Liver (tissue), 9 donors: ENCODE data around the gene PCDH12. TPM values are rescaled to one million over a fixed set of nuclear protein-coding genes. Genes with fewer than 3 reads are reported as not detected.

Experiments used
- DNase-seq: peaks from one replicate; pipeline ENCODE4 v3.0.0-alpha.2; 2017; ENCODE audit warnings: low spot score
- H3K27ac ChIP-seq, 2 donors: one replicate each; pipeline ENCODE4 v1.7.0; 2013; ENCODE audit warnings: inconsistent platforms in 2 of 2, low read length in 2 of 2, control low read depth in 1 of 2, low read depth in 1 of 2, mild to moderate bottlenecking in 1 of 2
- H3K27me3 ChIP-seq, 4 donors: one replicate each; pipeline versions ENCODE4 v1.6.1 to v1.7.0; 2013; ENCODE audit warnings: low read length in 3 of 4, inconsistent platforms in 1 of 4, mild to moderate bottlenecking in 1 of 4, moderate library complexity in 1 of 4; ENCODE audit not compliant: control insufficient read depth in 4 of 4, insufficient read depth in 4 of 4
- H3K36me3 ChIP-seq, 4 donors: one replicate each; pipeline versions ENCODE4 v1.6.1 to v1.7.0; 2013; ENCODE audit warnings: low read length in 3 of 4, mild to moderate bottlenecking in 3 of 4, low read depth in 1 of 4, moderate library complexity in 1 of 4; ENCODE audit not compliant: control insufficient read depth in 4 of 4, insufficient read depth in 3 of 4
- H3K4me1 ChIP-seq, 4 donors: one replicate each; pipeline versions ENCODE4 v1.6.1 to v1.7.0; 2013; ENCODE audit warnings: low read length in 3 of 4, mild to moderate bottlenecking in 3 of 4, moderate library complexity in 1 of 4; ENCODE audit not compliant: control insufficient read depth in 4 of 4, insufficient read depth in 4 of 4
- H3K4me3 ChIP-seq, 3 donors: one replicate each; pipeline versions ENCODE4 v1.6.1 to v1.7.0; 2013; ENCODE audit warnings: low read length in 3 of 3, control low read depth in 1 of 3, low read depth in 1 of 3, mild to moderate bottlenecking in 1 of 3
- H3K9ac ChIP-seq, 2 donors: one replicate each; pipeline ENCODE4 v1.7.0; 2013; ENCODE audit warnings: low read length in 2 of 2, mild to moderate bottlenecking in 2 of 2, moderate library complexity in 2 of 2, control low read depth in 1 of 2, low read depth in 1 of 2
- H3K9me3 ChIP-seq, 4 donors: one replicate each; pipeline versions ENCODE4 v1.6.1 to v1.7.0; 2013; ENCODE audit warnings: low read length in 3 of 4; ENCODE audit not compliant: control insufficient read depth in 4 of 4
- EGR1 ChIP-seq, 2 donors: IDR thresholded peaks; 2 replicates each; pipeline ENCODE4 v1.6.1; 2016 to 2018; ENCODE audit warnings: antibody characterized with exemption in 2 of 2, low read depth in 2 of 2
- FOXA1 ChIP-seq: IDR thresholded peaks from 2 replicates; pipeline ENCODE4 v1.6.1; 2016; ENCODE audit warnings: antibody characterized with exemption
- FOXA2 ChIP-seq: IDR thresholded peaks from 2 replicates; pipeline ENCODE4 v1.6.1; 2016; ENCODE audit warnings: antibody characterized with exemption
- GABPA ChIP-seq, 2 donors: IDR thresholded peaks in 1 of 2; conservative IDR thresholded peaks in 1 of 2; 2 replicates each; pipeline ENCODE4 v1.6.1; 2016; ENCODE audit warnings: antibody characterized with exemption in 2 of 2, mild to moderate bottlenecking in 1 of 2, moderate library complexity in 1 of 2
- HNF4A ChIP-seq, 2 donors: conservative IDR thresholded peaks; 2 replicates each; pipeline ENCODE4 v1.6.1; 2016; ENCODE audit warnings: antibody characterized with exemption in 2 of 2, mild to moderate bottlenecking in 2 of 2
- HNF4G ChIP-seq: IDR thresholded peaks from 2 replicates; pipeline ENCODE4 v1.6.1; 2016; ENCODE audit warnings: antibody characterized with exemption
- JUND ChIP-seq, 2 donors: IDR thresholded peaks; 2 replicates each; pipeline ENCODE4 v1.6.1; 2016; ENCODE audit warnings: antibody characterized with exemption in 2 of 2
- SP1 ChIP-seq: IDR thresholded peaks from 2 replicates; pipeline ENCODE4 v1.6.1; 2018; ENCODE audit warnings: antibody characterized with exemption, mild to moderate bottlenecking
- TAF1 ChIP-seq: conservative IDR thresholded peaks from 2 replicates; pipeline ENCODE4 v1.6.1; 2016; ENCODE audit warnings: antibody characterized with exemption, mild to moderate bottlenecking
- YY1 ChIP-seq: IDR thresholded peaks from 2 replicates; pipeline ENCODE4 v1.6.1; 2016; ENCODE audit warnings: antibody characterized with exemption, mild to moderate bottlenecking
- WGBS: extraction: QIAGEN DNeasy Blood & Tissue Kit; methylation state at CpG from one replicate; pipeline ENCODE4 v1.1.7; 2013; 5-methylcytosine and 5-hydroxymethylcytosine counted together
- polyA plus RNA-seq, 2 donors: library from polyadenylated mRNA; stranded (reverse) in 1 of 2; unstranded in 1 of 2; fragments of 200-250 nt in 1 of 2; fragments of >200 nt in 1 of 2; fragmentation: Nextera tagmentation in 1 of 2; extraction: Ambion mirVana in 1 of 2; gene quantifications; one replicate each; pipeline versions ENCODE4 v1.2.1 to v1.2.3, GENCODE V29; 2013 to 2015
- total RNA-seq, 2 donors: library from RNA; depleted of rRNA; stranded (reverse); fragments of >200 nt; gene quantifications; one replicate each; pipeline ENCODE4 v1.2.3, GENCODE V29; 2014
- TF ChIP-seq, protein P1 (sequence below): IDR thresholded peaks from 2 replicates; pipeline ENCODE4 v1.6.1; 2016; ENCODE audit warnings: antibody characterized with exemption
- TF ChIP-seq, protein P2 (sequence below): IDR thresholded peaks from 2 replicates; pipeline ENCODE4 v1.6.1; 2016; ENCODE audit warnings: antibody characterized with exemption, mild to moderate bottlenecking
- TF ChIP-seq, protein P3 (sequence below): IDR thresholded peaks from 2 replicates; pipeline ENCODE4 v1.6.1; 2016; ENCODE audit warnings: antibody characterized with exemption
- TF ChIP-seq, protein P4 (sequence below): fragments of 150-350 bp; IDR thresholded peaks from 2 replicates; pipeline ENCODE4 v1.5.1; 2017; ENCODE audit warnings: improper control_type of control experiment, low read depth, low read length; ENCODE audit not compliant: missing input control
- donor health status: healthy.
- donor health status: healthy.
- donor health status: healthy.
- donor health status: healthy.
- donor health status: healthy.

PCDH12 gene
- total and polyA plus RNA-seq, 4 donors, result 0.74 to 4.9 (median 3.8) TPM

DNA sequence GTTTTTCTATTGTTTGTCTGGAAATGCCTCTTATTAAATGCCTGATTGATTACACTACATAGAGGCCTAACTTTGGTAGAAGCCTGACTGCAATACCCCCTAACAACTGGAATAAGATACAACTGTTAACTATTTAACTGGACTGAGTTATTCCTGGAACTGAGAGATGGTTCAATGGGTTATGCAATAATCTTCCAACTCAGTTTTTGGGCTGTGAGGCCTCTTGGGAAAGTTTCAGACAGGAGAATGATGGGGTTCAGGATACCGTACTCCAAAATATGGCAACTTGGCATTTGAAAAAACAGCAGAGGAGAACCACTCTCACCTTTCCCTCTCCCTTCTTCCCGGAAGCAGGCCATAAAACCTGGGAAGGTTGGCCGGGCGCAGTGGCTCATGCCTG is 60.6 kb downstream of the PCDH12 start:
- no peaks in the 10 kb centered on the region for H3K36me3 ChIP-seq
- no peak overlapping the region for H3K9ac ChIP-seq
- no peak overlapping the region for H3K27ac ChIP-seq
- H3K4me1 ChIP-seq, result no peaks in the 10 kb centered on the region
- H3K27me3 ChIP-seq, result no peaks in the 10 kb centered on the region
- H3K9me3 ChIP-seq, result no peaks in the 10 kb centered on the region
- no peak for DNase-seq
- TF ChIP-seq EGR1 (IDR thresholded peaks at IDR 0.05; ENCODE audit: low read depth in 2 of 2) (no peak), FOXA1 (no peak), JUND (IDR thresholded peaks at IDR 0.05) (no peak), TAF1 (no peak), SP1 (no peak), YY1 (no peak), HNF4A (conservative IDR thresholded peaks at IDR 0.05) (no peak), FOXA2 (no peak), HNF4G (no peak), GABPA (IDR thresholded peaks at IDR 0.05 in 1 of 2, conservative IDR thresholded peaks at IDR 0.05 in 1 of 2) (no peak)
- TF ChIP-seq, protein P1, sequence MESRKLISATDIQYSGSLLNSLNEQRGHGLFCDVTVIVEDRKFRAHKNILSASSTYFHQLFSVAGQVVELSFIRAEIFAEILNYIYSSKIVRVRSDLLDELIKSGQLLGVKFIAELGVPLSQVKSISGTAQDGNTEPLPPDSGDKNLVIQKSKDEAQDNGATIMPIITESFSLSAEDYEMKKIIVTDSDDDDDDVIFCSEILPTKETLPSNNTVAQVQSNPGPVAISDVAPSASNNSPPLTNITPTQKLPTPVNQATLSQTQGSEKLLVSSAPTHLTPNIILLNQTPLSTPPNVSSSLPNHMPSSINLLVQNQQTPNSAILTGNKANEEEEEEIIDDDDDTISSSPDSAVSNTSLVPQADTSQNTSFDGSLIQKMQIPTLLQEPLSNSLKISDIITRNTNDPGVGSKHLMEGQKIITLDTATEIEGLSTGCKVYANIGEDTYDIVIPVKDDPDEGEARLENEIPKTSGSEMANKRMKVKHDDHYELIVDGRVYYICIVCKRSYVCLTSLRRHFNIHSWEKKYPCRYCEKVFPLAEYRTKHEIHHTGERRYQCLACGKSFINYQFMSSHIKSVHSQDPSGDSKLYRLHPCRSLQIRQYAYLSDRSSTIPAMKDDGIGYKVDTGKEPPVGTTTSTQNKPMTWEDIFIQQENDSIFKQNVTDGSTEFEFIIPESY, result no peak
- TF ChIP-seq, protein P2, sequence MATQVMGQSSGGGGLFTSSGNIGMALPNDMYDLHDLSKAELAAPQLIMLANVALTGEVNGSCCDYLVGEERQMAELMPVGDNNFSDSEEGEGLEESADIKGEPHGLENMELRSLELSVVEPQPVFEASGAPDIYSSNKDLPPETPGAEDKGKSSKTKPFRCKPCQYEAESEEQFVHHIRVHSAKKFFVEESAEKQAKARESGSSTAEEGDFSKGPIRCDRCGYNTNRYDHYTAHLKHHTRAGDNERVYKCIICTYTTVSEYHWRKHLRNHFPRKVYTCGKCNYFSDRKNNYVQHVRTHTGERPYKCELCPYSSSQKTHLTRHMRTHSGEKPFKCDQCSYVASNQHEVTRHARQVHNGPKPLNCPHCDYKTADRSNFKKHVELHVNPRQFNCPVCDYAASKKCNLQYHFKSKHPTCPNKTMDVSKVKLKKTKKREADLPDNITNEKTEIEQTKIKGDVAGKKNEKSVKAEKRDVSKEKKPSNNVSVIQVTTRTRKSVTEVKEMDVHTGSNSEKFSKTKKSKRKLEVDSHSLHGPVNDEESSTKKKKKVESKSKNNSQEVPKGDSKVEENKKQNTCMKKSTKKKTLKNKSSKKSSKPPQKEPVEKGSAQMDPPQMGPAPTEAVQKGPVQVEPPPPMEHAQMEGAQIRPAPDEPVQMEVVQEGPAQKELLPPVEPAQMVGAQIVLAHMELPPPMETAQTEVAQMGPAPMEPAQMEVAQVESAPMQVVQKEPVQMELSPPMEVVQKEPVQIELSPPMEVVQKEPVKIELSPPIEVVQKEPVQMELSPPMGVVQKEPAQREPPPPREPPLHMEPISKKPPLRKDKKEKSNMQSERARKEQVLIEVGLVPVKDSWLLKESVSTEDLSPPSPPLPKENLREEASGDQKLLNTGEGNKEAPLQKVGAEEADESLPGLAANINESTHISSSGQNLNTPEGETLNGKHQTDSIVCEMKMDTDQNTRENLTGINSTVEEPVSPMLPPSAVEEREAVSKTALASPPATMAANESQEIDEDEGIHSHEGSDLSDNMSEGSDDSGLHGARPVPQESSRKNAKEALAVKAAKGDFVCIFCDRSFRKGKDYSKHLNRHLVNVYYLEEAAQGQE, result no peak
- TF ChIP-seq, protein P3, sequence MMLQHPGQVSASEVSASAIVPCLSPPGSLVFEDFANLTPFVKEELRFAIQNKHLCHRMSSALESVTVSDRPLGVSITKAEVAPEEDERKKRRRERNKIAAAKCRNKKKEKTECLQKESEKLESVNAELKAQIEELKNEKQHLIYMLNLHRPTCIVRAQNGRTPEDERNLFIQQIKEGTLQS, result no peak
- TF ChIP-seq, protein P4, sequence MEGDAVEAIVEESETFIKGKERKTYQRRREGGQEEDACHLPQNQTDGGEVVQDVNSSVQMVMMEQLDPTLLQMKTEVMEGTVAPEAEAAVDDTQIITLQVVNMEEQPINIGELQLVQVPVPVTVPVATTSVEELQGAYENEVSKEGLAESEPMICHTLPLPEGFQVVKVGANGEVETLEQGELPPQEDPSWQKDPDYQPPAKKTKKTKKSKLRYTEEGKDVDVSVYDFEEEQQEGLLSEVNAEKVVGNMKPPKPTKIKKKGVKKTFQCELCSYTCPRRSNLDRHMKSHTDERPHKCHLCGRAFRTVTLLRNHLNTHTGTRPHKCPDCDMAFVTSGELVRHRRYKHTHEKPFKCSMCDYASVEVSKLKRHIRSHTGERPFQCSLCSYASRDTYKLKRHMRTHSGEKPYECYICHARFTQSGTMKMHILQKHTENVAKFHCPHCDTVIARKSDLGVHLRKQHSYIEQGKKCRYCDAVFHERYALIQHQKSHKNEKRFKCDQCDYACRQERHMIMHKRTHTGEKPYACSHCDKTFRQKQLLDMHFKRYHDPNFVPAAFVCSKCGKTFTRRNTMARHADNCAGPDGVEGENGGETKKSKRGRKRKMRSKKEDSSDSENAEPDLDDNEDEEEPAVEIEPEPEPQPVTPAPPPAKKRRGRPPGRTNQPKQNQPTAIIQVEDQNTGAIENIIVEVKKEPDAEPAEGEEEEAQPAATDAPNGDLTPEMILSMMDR, result no peak
- 93% methylated on average over 4 of the region's 4 CpGs for WGBS
- H3K4me3 ChIP-seq, result no peak overlapping the region

Other genes with a start within 250 kb of the PCDH12 start
- gene PCDH1, start 79.8 kb downstream of the PCDH12 start, total RNA-seq, result 10 to 100 TPM in 1 of 2 donors, 1 to 10 TPM in 1; 9.8 to 52.8 TPM
- 10 to 100 TPM in 1 of 2 donors, 1 to 10 TPM in 1; 9.3 to 20.1 TPM for gene PCDH1, start 79.8 kb downstream of the PCDH12 start, polyA plus RNA-seq
- 10 to 100 TPM; 33.6 to 49.0 TPM for gene DELE1, start 34.3 kb downstream of the PCDH12 start, total RNA-seq
- gene DELE1, start 34.3 kb downstream of the PCDH12 start, polyA plus RNA-seq, result 10 to 100 TPM; 23.2 to 47.1 TPM
- 10 to 100 TPM; 35.5 to 50.6 TPM for gene RNF14, start 10.9 kb upstream of the PCDH12 start, total RNA-seq
- 10 to 100 TPM; 22.9 to 29.5 TPM for gene RNF14, start 10.9 kb upstream of the PCDH12 start, polyA plus RNA-seq
- gene GNPDA1, start 54.8 kb upstream of the PCDH12 start, total RNA-seq, result 10 to 100 TPM; 11.5 to 15.0 TPM
- gene GNPDA1, start 54.8 kb upstream of the PCDH12 start, polyA plus RNA-seq, result 1 to 10 TPM; 8.0 to 9.5 TPM
- 10 to 100 TPM; 50.2 to 68.1 TPM for gene NDFIP1, start 150.6 kb upstream of the PCDH12 start, total RNA-seq
- gene NDFIP1, start 150.6 kb upstream of the PCDH12 start, polyA plus RNA-seq, result 10 to 100 TPM; 43.5 to 63.9 TPM